22Rv1 (cell line): ENCODE measurements around the gene SH3GL1.

Experiments used
- CTCF ChIP-seq: fragments of 450-650 bp; IDR thresholded peaks from 2 replicates; pipeline ENCODE4 v1.5.1; 2017; ENCODE audit warnings: mild to moderate bottlenecking
- ZFX ChIP-seq: fragments of 450-650 bp; IDR thresholded peaks from 2 replicates; pipeline ENCODE4 v1.6.1; 2017; ENCODE audit warnings: antibody characterized with exemption, borderline replicate concordance

DNA sequence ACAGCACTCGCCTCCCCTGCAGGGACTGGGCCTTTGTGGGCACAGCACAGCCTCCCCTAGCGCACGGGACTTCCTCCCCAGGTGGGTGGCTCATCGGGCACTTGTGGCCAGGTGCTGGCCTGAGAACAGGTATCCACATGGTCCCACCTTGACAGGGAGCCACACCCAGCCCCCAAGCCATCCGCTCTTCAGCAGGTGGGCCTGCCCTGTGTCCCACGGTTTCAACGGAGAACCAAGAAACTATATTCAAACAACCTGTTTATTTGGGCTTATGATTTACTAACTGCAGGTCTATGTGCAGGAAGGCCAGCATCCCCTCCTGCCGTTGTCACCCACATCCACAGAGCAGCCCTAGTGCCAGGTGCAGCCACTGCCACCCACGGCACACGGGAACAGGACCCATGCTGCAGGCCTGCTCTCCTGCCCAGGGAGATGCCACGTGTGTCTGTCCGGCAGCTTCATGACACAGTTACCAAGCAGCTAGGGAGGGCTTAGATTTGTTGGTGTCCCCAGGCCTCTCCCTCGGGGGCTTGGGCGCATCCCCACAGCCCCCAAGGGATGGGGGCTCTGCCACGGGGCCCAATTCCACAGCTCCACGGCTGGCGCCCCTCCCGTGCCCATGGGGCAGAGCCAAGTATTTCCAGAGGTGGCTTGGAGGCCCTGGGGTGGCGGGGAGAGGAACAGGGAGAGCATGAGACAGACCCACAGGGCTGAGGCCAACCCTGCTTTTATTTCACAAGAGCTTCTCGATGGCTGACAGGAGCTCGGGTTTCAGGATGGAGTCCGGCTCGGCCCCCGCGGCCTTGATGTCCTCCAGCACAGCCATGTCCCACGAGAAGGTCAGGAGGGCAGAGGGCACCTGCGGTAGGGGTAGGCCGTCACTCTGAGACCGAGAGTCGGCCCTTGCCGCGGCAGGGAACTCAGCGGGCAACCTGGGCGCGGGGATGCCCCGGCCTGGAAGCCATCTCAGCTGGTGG, 44.7 kb upstream of the SH3GL1 start:
- no peak for TF ChIP-seq CTCF
- no peak for TF ChIP-seq ZFX
